DND-41 (cell line): ENCODE results near the gene RNLS.
"Not testable (repeated sequence)": the region's sequence is repeated elsewhere in the genome, so short reads cannot be mapped to it uniquely, and the experiment has no call there.

Source experiments
- ATAC-seq: fragments of 200-7000 bp; cut with Tn5 transposase; 3 replicates; pipeline ENCODE4 v1.9.1; 2021; ENCODE audit warnings: low read depth; ENCODE audit not compliant: insufficient read depth
- DNase-seq: peaks from one replicate; pipeline ENCODE4 v3.0.0-alpha.2; 2020
- H2AFZ ChIP-seq: 2 replicates; pipeline ENCODE4 v1.6.0; 2012; ENCODE audit warnings: low read depth, low read length
- H3K27ac ChIP-seq: 2 replicates; pipeline ENCODE4 v1.5.1; 2012; ENCODE audit warnings: low read length, inconsistent platforms
- H3K27me3 ChIP-seq: fragments of 200-600 bp; sonication (generic); 2 replicates; pipeline ENCODE4 v1.6.0; 2012; ENCODE audit warnings: low read length, mild to moderate bottlenecking, inconsistent platforms; ENCODE audit not compliant: insufficient read depth, poor library complexity
- H3K36me3 ChIP-seq: 2 replicates; pipeline ENCODE4 v1.5.1; 2012; ENCODE audit warnings: low read length, inconsistent platforms; ENCODE audit not compliant: insufficient read depth
- H3K4me1 ChIP-seq: 2 replicates; pipeline ENCODE4 v1.5.1; 2012; ENCODE audit warnings: mild to moderate bottlenecking, low read length; ENCODE audit not compliant: insufficient read depth
- H3K4me2 ChIP-seq: 2 replicates; pipeline ENCODE4 v1.6.0; 2012; ENCODE audit warnings: mild to moderate bottlenecking, moderate library complexity, low read length, inconsistent platforms; ENCODE audit not compliant: insufficient read depth
- H3K4me3 ChIP-seq, 2 experiments: fragments of 200-600 bp in 1 of 2; shearing (Covaris generic) in 1 of 2; 2 replicates each; pipeline ENCODE4 v1.5.1; 2012 to 2016; ENCODE audit warnings: inconsistent platforms in 2 of 2, low read length in 2 of 2, mild to moderate bottlenecking in 2 of 2, low read depth in 1 of 2, moderate library complexity in 1 of 2
- H3K79me2 ChIP-seq: 2 replicates; pipeline ENCODE4 v1.6.0; 2012; ENCODE audit warnings: low read length, inconsistent platforms; ENCODE audit not compliant: insufficient read depth
- H3K9ac ChIP-seq: 2 replicates; pipeline ENCODE4 v1.6.0; 2012; ENCODE audit warnings: low read depth, mild to moderate bottlenecking, inconsistent platforms, low read length, moderate library complexity
- H3K9me3 ChIP-seq: 2 replicates; pipeline ENCODE4 v1.5.1; 2012; ENCODE audit warnings: low read length, moderate library complexity, mild to moderate bottlenecking, inconsistent platforms; ENCODE audit not compliant: insufficient read depth, severe bottlenecking
- H4K20me1 ChIP-seq: 2 replicates; pipeline ENCODE4 v1.6.0; 2012; ENCODE audit warnings: low read length; ENCODE audit not compliant: insufficient read depth
- EZH2 ChIP-seq: IDR thresholded peaks from 3 replicates; pipeline ENCODE4 v1.6.1; 2012; ENCODE audit warnings: borderline replicate concordance, low read depth, mild to moderate bottlenecking, moderate library complexity, low read length, inconsistent platforms; ENCODE audit not compliant: severe bottlenecking
- TF ChIP-seq, protein P1 (sequence below): IDR thresholded peaks from 2 replicates; pipeline ENCODE4 v1.5.1; 2012; ENCODE audit warnings: borderline replicate concordance, low read length, moderate library complexity, mild to moderate bottlenecking; ENCODE audit not compliant: poor library complexity, severe bottlenecking; ENCODE audit errors: extremely low read depth

RNLS gene

GRCh38 chr10:88309365-88309764 is 273.8 kb downstream of the RNLS start:
- peak overlapping the region; percentile 52 for H2AFZ ChIP-seq

GRCh38 chr10:88308361-88308760 is 274.8 kb downstream of the RNLS start:
- not testable (repeated sequence) for H3K4me2 ChIP-seq, H3K4me1 ChIP-seq, H3K79me2 ChIP-seq, H3K9me3 ChIP-seq, H3K4me3 ChIP-seq, ATAC-seq, H3K9ac ChIP-seq, H4K20me1 ChIP-seq, H3K27me3 ChIP-seq, DNase-seq, H3K27ac ChIP-seq, H3K36me3 ChIP-seq, H2AFZ ChIP-seq

More at GRCh38 chr10:88309365-88309764, 273.8 kb downstream of the RNLS start:
- TF ChIP-seq, protein P1, sequence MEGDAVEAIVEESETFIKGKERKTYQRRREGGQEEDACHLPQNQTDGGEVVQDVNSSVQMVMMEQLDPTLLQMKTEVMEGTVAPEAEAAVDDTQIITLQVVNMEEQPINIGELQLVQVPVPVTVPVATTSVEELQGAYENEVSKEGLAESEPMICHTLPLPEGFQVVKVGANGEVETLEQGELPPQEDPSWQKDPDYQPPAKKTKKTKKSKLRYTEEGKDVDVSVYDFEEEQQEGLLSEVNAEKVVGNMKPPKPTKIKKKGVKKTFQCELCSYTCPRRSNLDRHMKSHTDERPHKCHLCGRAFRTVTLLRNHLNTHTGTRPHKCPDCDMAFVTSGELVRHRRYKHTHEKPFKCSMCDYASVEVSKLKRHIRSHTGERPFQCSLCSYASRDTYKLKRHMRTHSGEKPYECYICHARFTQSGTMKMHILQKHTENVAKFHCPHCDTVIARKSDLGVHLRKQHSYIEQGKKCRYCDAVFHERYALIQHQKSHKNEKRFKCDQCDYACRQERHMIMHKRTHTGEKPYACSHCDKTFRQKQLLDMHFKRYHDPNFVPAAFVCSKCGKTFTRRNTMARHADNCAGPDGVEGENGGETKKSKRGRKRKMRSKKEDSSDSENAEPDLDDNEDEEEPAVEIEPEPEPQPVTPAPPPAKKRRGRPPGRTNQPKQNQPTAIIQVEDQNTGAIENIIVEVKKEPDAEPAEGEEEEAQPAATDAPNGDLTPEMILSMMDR = no peak
- no peak for TF ChIP-seq EZH2
- no peak overlapping the region for H3K9ac ChIP-seq
- no peaks in the 10 kb centered on the region for H3K4me1 ChIP-seq
- H3K9me3 ChIP-seq = no peaks in the 10 kb centered on the region
- no peaks in the 10 kb centered on the region for H3K36me3 ChIP-seq
- no peaks in the 10 kb centered on the region for H3K27me3 ChIP-seq
- H3K79me2 ChIP-seq = no peaks in the 10 kb centered on the region
- no peak overlapping the region for H3K27ac ChIP-seq
- no peak overlapping the region for H3K4me3 ChIP-seq
- no peak overlapping the region for H3K4me2 ChIP-seq
- no peak for DNase-seq
- ATAC-seq = no peak
- no peaks in the 10 kb centered on the region for H4K20me1 ChIP-seq

DNA sequence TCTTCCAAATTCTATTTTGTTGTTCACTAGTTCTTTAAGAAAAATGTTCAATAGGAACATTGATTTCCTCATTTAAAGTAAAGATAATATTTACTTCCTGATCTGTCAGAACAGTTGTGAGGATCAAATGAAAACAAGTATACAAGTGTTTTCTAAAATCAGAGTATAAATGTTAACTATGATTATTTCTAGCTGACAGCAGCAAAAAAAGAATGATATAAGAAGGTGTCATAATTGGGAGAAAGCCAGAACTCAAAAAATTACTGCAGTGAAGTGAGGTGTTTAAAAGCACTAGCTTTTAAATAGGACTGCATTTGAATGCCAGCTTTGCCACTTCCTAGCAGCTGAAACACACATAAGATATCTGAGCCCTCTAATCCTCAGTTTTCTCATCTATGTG is 283.3 kb downstream of the RNLS start:
- H3K27me3 ChIP-seq = no peaks in the 10 kb centered on the region

DNA sequence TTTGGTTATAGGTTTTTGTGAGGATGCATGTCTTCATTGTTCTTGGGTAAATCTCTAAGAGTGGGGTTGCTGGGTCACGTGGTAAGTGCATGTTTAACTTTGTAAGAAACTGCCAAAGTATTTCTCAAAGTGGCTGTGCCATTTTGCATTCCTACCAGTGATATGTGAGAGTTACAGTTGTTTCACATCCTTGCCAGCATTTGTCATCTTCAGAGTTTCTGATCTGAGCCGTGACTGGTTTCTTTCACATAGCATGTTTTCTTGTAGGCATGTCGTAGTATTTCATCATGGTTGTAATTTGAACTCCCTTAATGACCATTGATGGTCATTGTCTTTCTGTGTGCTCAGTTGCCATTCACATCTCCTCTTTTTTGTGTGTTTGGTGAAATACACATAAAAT is 286.0 kb downstream of the RNLS start:
- no peaks in the 10 kb centered on the region for H3K9me3 ChIP-seq
- H3K36me3 ChIP-seq = no peaks in the 10 kb centered on the region
- no peaks in the 10 kb centered on the region for H3K27me3 ChIP-seq
- no peak overlapping the region for H3K27ac ChIP-seq
- no peaks in the 10 kb centered on the region for H3K79me2 ChIP-seq
- ATAC-seq (no peak), DNase-seq (no peak)
- no peak overlapping the region for H3K9ac ChIP-seq
- TF ChIP-seq EZH2 = no peak
- TF ChIP-seq, protein P1 = no peak
- H2AFZ ChIP-seq = no peak overlapping the region
- H3K4me2 ChIP-seq = no peak overlapping the region
- H3K4me3 ChIP-seq = no peak overlapping the region
- peaks cover 30% of the 10 kb centered on the region for H3K4me1 ChIP-seq
- no peaks in the 10 kb centered on the region for H4K20me1 ChIP-seq

More for the DNA sequence above, 283.3 kb downstream of the RNLS start:
- Histone ChIP-seq H3K79me2 (no peaks in the 10 kb centered on the region), H3K4me2 (no peak overlapping the region), H3K9me3 (no peaks in the 10 kb centered on the region), H2AFZ (peak overlapping the region; percentile 53), H3K27ac (peak overlapping the region; percentile 50), H4K20me1 (no peaks in the 10 kb centered on the region), H3K9ac (no peak overlapping the region), H3K4me1 (peaks cover 24% of the 10 kb centered on the region), H3K36me3 (no peaks in the 10 kb centered on the region), H3K4me3 (no peak overlapping the region)
- DNase-seq = no peak
- TF ChIP-seq, protein P1 = no peak
- TF ChIP-seq EZH2 = no peak
- ATAC-seq = 0 out of 3 replicates have a peak, but pooled peaks have one; percentile 12
